HEK293T (cell line): ENCODE results near the gene KCNQ5.

Experiments
- CTCF ChIA-PET: fragments of 350-600 bp; formaldehyde crosslinking; extraction: SDS; loops from one replicate; lab custom pipeline; 2021; ENCODE audit warnings: antibody characterized with exemption, inconsistent platforms; lab: Yijun Ruan, JAX
- POLR2A ChIA-PET: fragments of 350-600 bp; formaldehyde crosslinking; extraction: SDS; loops from one replicate; lab custom pipeline; 2020; ENCODE audit warnings: antibody characterized with exemption, inconsistent platforms; lab: Yijun Ruan, JAX
- DNase-seq: peaks from one replicate; pipeline ENCODE4 v3.0.0; 2012; ENCODE audit warnings: mixed read lengths; ENCODE audit errors: extremely low spot score
- ARNT ChIP-seq: fragments of 450-650 bp; IDR thresholded peaks from 2 replicates; pipeline ENCODE4 v1.6.1; 2017; ENCODE audit warnings: mild to moderate bottlenecking
- BHLHE40 ChIP-seq: fragments of 450-650 bp; IDR thresholded peaks from 2 replicates; pipeline ENCODE4 v1.6.1; 2016; ENCODE audit warnings: mild to moderate bottlenecking, moderate library complexity, borderline replicate concordance
- CTBP1 ChIP-seq: fragments of 450-650 bp; IDR thresholded peaks from 2 replicates; pipeline ENCODE4 v1.6.1; 2016; ENCODE audit warnings: borderline replicate concordance
- ELF4 ChIP-seq: fragments of 450-650 bp; IDR thresholded peaks from 2 replicates; pipeline ENCODE4 v1.6.1; 2017; ENCODE audit warnings: antibody characterized with exemption
- FOXA1 ChIP-seq: fragments of 450-650 bp; IDR thresholded peaks from 2 replicates; pipeline ENCODE4 v1.6.1; 2016; ENCODE audit warnings: mild to moderate bottlenecking
- FOXK2 ChIP-seq: fragments of 450-650 bp; IDR thresholded peaks from 2 replicates; pipeline ENCODE4 v1.6.1; 2016; ENCODE audit warnings: mild to moderate bottlenecking
- FOXM1 ChIP-seq: fragments of 450-650 bp; IDR thresholded peaks from 2 replicates; pipeline ENCODE4 v1.6.1; 2017; ENCODE audit warnings: mild to moderate bottlenecking, borderline replicate concordance
- HDGF ChIP-seq: fragments of 450-650 bp; IDR thresholded peaks from 2 replicates; pipeline ENCODE4 v1.6.1; 2017; ENCODE audit warnings: antibody characterized with exemption, borderline replicate concordance
- L3MBTL2 ChIP-seq: fragments of 450-650 bp; conservative IDR thresholded peaks from 2 replicates; pipeline ENCODE4 v1.6.1; 2016; ENCODE audit warnings: mild to moderate bottlenecking
- LEF1 ChIP-seq: fragments of 450-650 bp; IDR thresholded peaks from 2 replicates; pipeline ENCODE4 v1.6.1; 2017; ENCODE audit warnings: mild to moderate bottlenecking, borderline replicate concordance
- NFRKB ChIP-seq: fragments of 450-650 bp; IDR thresholded peaks from 2 replicates; pipeline ENCODE4 v1.6.1; 2016; ENCODE audit warnings: mild to moderate bottlenecking, moderate library complexity
- SP1 ChIP-seq: fragments of 450-650 bp; IDR thresholded peaks from 2 replicates; pipeline ENCODE4 v1.6.1; 2017
- SUZ12 ChIP-seq: fragments of 450-650 bp; IDR thresholded peaks from 2 replicates; pipeline ENCODE4 v1.6.1; 2016; ENCODE audit warnings: mild to moderate bottlenecking
- TARDBP ChIP-seq: fragments of 450-650 bp; IDR thresholded peaks from 2 replicates; pipeline ENCODE4 v1.6.1; 2016
- ZNF384 ChIP-seq: fragments of 450-650 bp; IDR thresholded peaks from 2 replicates; pipeline ENCODE4 v1.6.1; 2016
- TF ChIP-seq, protein P1 (sequence below): fragments of 450-650 bp; IDR thresholded peaks from 2 replicates; pipeline ENCODE4 v1.6.1; 2016

The KCNQ5 gene

GRCh38 chr6:73200247-73200646 lies 578.4 kb downstream of the KCNQ5 start:
- no peak for DNase-seq
- ChIA-PET CTCF (no interaction called here), POLR2A (no interaction called here)
- TF ChIP-seq NFRKB (no peak), ELF4 (no peak), LEF1 (no peak), L3MBTL2 (no peak), ARNT (no peak), FOXK2 (no peak), HDGF (no peak), FOXA1 (no peak), CTBP1 (no peak), SP1 (no peak), BHLHE40 (no peak), TARDBP (no peak)

DNA sequence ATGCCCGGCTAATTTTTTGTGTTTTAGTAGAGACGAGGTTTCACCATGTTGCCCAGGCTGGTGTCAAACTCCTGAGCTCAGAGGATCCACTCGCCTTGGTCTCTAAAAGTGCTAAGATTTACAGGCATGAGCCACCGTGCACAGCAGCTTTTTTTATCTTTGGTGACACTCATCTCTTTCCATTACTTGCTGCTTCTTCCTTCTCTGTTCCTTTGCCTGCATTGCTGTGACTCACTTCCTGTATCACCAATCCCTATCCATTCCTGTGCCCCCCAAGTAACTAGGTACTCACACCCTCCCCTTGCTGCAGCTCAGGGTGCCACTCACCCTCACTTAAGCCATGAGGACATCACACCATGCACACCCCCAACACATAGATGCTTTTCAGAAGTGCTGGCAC lies 578.9 kb downstream of the KCNQ5 start:
- no peak for DNase-seq
- ChIA-PET CTCF (interaction anchor here (0.7 kb wide), 1 partner anchor 724 kb away, joined by 3 read pairs; no protein-coding TSS in a partner anchor), POLR2A (no interaction called here)
- TF ChIP-seq, protein P1, sequence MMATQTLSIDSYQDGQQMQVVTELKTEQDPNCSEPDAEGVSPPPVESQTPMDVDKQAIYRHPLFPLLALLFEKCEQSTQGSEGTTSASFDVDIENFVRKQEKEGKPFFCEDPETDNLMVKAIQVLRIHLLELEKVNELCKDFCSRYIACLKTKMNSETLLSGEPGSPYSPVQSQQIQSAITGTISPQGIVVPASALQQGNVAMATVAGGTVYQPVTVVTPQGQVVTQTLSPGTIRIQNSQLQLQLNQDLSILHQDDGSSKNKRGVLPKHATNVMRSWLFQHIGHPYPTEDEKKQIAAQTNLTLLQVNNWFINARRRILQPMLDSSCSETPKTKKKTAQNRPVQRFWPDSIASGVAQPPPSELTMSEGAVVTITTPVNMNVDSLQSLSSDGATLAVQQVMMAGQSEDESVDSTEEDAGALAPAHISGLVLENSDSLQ, result no peak
- TF ChIP-seq ELF4, result no peak
- TF ChIP-seq FOXM1, result no peak
- TF ChIP-seq L3MBTL2, result no peak
- TF ChIP-seq BHLHE40, result no peak
- no peak for TF ChIP-seq HDGF
- TF ChIP-seq ARNT, result no peak
- no peak for TF ChIP-seq FOXA1
- TF ChIP-seq LEF1, result no peak
- no peak for TF ChIP-seq SUZ12
- no peak for TF ChIP-seq SP1
- TF ChIP-seq FOXK2, result no peak
- no peak for TF ChIP-seq ZNF384

- CTCF ChIA-PET, result interaction anchor here (1.0 kb wide), 1 partner anchor 21 kb away, joined by 3 read pairs; no protein-coding TSS in a partner anchor
- TF ChIP-seq ZNF384 (no peak), BHLHE40 (no peak), FOXA1 (no peak), FOXK2 (no peak), SP1 (no peak), TARDBP (no peak), L3MBTL2 (no peak), HDGF (no peak), ELF4 (no peak), CTBP1 (no peak), FOXM1 (no peak), ARNT (no peak), SUZ12 (no peak), NFRKB (no peak), LEF1 (no peak)
- TF ChIP-seq, protein P1, result no peak
- no peak for DNase-seq
Observed at GRCh38 chr6:73203098-73203497, 581.2 kb downstream of the KCNQ5 start.

GRCh38 chr6:73204252-73204651 lies 582.4 kb downstream of the KCNQ5 start:
- ChIA-PET CTCF (interaction anchor here (0.7 to 1.0 kb wide), 2 partner anchors 22 to 184 kb away, joined by 3 to 10 read pairs; no protein-coding TSS in a partner anchor), POLR2A (no interaction called here)
- no peak for DNase-seq
- TF ChIP-seq ELF4, result no peak
- TF ChIP-seq LEF1, result no peak
- no peak for TF ChIP-seq SP1
- TF ChIP-seq FOXM1, result no peak
- TF ChIP-seq ARNT, result no peak
- TF ChIP-seq CTBP1, result no peak
- TF ChIP-seq, protein P1, result no peak
- TF ChIP-seq L3MBTL2, result no peak
- no peak for TF ChIP-seq FOXK2
- no peak for TF ChIP-seq HDGF
- TF ChIP-seq NFRKB, result no peak
- no peak for TF ChIP-seq SUZ12
- TF ChIP-seq ZNF384, result no peak
- no peak for TF ChIP-seq BHLHE40
- no peak for TF ChIP-seq TARDBP
- no peak for TF ChIP-seq FOXA1

More at GRCh38 chr6:73203098-73203497, 581.2 kb downstream of the KCNQ5 start:
- POLR2A ChIA-PET, result no interaction called here

GRCh38 chr6:73207221-73207837 lies 585.5 kb downstream of the KCNQ5 start:
- ChIA-PET CTCF (no interaction called here), POLR2A (no interaction called here)
- TF ChIP-seq FOXA1, result no peak
- no peak for DNase-seq

- TF ChIP-seq CTBP1 (no peak), NFRKB (no peak), FOXA1 (no peak), ARNT (no peak), ELF4 (no peak), LEF1 (no peak), HDGF (no peak), FOXM1 (no peak), ZNF384 (no peak), BHLHE40 (no peak), FOXK2 (no peak), SUZ12 (no peak), L3MBTL2 (no peak), TARDBP (no peak), SP1 (no peak)
- TF ChIP-seq, protein P1, result no peak
- CTCF ChIA-PET, result no interaction called here
- DNase-seq, result no peak
- POLR2A ChIA-PET, result no interaction called here
Observed at GRCh38 chr6:73209117-73209516, 587.3 kb downstream of the KCNQ5 start.
